Epithelial cell of prostate (primary cell): ENCODE results near the gene SORBS2.

Experiments used
- DNase-seq: peaks from one replicate; pipeline ENCODE4 v3.0.0-alpha.2; 2011; ENCODE audit warnings: low read depth, low spot score
- H3K27ac ChIP-seq: fragments of 450-650 bp; 2 replicates; pipeline ENCODE4 v1.5.1; 2017; ENCODE audit warnings: mild to moderate bottlenecking

The SORBS2 gene

GRCh38 chr4:185836241-185837084, 24.5 kb upstream of the SORBS2 start:
- H3K27ac ChIP-seq: no peak overlapping the region
- no peak for DNase-seq

DNA sequence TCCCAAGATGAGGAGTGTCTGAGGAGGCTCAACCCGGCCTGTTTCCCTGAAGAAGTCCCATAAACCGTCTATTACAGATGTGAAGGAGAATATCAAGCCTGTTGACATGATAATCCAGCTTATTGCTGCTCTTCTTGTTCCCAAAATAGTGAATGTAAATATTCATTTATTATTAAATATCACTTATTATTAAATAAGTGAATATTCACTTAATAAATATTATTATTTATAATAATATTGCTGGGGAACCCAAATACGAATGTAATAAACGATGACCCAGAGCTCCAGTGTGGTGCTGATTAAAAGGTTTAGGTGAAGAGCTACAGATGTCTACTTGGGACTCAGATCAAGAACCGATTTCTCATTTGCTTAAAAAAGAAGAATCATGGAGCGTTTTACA, 23.8 kb upstream of the SORBS2 start:
- H3K27ac ChIP-seq: no peak overlapping the region
- DNase-seq: no peak

- DNase-seq: no peak
- no peak overlapping the region for H3K27ac ChIP-seq
These were observed 23.3 kb upstream of the SORBS2 start for GRCh38 chr4:185835336-185835735.

- no peak overlapping the region for H3K27ac ChIP-seq
- DNase-seq: no peak
These were observed 22.8 kb upstream of the SORBS2 start for GRCh38 chr4:185834778-185835177.

GRCh38 chr4:185834088-185834487, 22.1 kb upstream of the SORBS2 start:
- no peak for DNase-seq
- no peak overlapping the region for H3K27ac ChIP-seq

- DNase-seq: no peak
- no peak overlapping the region for H3K27ac ChIP-seq
These were observed 21.1 kb upstream of the SORBS2 start for GRCh38 chr4:185833055-185833598.

GRCh38 chr4:185831125-185831815, 19.3 kb upstream of the SORBS2 start:
- no peak overlapping the region for H3K27ac ChIP-seq
- DNase-seq: no peak

DNA sequence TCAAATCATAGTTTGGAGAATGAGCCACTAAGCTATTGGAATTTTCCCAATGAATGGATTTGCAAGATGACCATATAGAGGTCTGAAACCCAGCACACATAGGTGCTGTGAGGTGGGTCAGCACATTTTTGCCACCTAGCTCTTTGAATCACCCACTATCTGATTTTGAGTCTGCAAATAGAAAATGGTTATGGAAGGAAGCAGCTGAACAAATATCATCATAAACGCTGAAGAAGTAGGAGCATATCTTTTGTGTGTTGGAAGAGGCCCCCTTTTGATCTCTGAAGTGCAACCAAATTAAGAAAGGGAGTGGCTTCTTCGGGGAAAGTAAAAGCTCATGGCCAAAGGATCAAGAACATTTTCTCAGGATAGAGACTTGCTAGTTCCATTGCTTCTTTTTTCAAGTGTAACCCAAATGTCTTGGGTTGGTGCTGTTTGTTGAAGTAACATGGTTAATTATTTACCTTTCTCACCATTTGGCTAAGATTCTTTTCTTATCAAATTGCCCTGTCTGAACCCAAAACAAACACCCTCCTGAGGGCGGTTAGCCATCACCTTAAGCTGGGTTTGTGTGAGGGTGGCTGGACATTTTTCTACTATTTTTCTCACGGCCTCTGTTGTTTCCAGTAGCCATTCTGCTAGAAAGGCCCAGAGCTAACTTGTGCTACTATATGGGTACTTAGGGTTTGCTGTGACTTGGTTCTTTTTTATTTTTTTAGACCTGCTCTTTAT, 18.4 kb upstream of the SORBS2 start:
- DNase-seq: no peak
- H3K27ac ChIP-seq: no peak overlapping the region

- no peak for DNase-seq
- peak overlapping the region; percentile 23 for H3K27ac ChIP-seq
These were observed 14.4 kb upstream of the SORBS2 start for GRCh38 chr4:185826381-185826780.

DNA sequence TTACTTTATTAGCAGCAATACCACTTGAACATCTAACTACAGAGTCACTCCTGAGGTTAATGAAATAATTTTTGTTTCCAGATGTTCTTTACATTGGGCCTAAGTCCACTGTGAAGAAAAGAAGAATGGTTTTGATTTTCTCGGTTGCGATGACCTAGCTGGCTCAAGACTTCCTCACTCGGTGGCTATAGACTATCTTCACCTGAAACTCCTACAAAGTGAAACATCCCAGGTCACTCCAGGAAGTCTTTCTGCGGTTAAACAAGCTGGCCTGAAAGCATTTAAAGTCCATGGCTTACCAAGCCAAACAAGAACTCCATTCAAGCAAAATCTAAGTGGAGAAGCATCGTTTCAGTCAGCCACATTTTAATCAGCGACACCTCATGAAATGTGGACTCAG, 13.7 kb upstream of the SORBS2 start:
- H3K27ac ChIP-seq: peak overlapping the region; percentile 23
- no peak for DNase-seq

- DNase-seq: no peak
- H3K27ac ChIP-seq: no peak overlapping the region
These were observed 10.8 kb upstream of the SORBS2 start for GRCh38 chr4:185822791-185823190.

DNA sequence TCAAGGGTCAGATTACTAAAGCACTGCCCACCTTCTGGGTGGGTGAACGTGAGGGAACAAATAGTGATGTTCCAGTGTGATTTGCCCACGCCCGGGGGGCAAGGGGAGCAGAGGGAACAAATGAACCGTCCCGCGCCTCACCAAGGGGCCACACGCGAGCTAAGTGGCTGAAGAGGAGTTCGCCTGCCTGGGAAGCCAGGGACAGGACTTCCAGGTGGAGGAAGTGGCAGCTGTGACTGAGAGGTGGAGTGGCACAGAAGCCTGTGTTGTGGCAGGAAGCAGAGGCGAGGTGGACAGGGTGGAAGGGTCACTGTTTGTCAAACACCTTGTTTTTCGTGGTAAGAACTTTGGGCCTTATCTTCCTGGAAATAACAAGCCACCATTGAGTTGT, 9.0 kb upstream of the SORBS2 start:
- no peak for DNase-seq
- H3K27ac ChIP-seq: no peak overlapping the region

GRCh38 chr4:185820146-185821028, 8.4 kb upstream of the SORBS2 start:
- no peak overlapping the region for H3K27ac ChIP-seq
- DNase-seq: no peak

- no peak overlapping the region for H3K27ac ChIP-seq
- DNase-seq: no peak
These were observed 7.2 kb upstream of the SORBS2 start for GRCh38 chr4:185819144-185819543.

DNA sequence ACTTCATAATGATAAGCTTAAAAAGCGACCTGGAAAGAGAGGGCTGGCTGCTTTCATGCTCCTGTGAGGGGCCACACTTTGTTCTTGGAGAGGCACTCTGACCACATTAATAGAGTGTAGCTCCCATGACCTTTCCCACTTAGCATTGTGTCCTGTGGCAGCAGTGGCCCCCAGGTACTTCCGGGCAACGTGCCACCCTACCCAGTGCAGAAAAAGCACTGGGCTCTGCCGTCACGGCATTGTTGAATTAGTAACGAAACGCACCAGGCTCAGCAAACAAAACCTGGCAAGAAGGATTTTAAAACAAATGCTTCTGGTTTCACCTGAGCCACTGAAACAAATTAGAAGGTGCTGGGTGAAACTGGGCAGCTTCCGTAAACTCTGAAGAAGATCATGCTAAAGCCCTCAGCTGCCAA, 5.4 kb upstream of the SORBS2 start:
- DNase-seq: no peak
- peak overlapping the region; percentile 22 for H3K27ac ChIP-seq

- DNase-seq: no peak
- H3K27ac ChIP-seq: no peak overlapping the region
These were observed 1.1 kb upstream of the SORBS2 start for GRCh38 chr4:185813133-185813532.

GRCh38 chr4:185810746-185811508, 1.1 kb downstream of the SORBS2 start:
- DNase-seq: no peak
- peak overlapping the region; percentile 20 for H3K27ac ChIP-seq

DNA sequence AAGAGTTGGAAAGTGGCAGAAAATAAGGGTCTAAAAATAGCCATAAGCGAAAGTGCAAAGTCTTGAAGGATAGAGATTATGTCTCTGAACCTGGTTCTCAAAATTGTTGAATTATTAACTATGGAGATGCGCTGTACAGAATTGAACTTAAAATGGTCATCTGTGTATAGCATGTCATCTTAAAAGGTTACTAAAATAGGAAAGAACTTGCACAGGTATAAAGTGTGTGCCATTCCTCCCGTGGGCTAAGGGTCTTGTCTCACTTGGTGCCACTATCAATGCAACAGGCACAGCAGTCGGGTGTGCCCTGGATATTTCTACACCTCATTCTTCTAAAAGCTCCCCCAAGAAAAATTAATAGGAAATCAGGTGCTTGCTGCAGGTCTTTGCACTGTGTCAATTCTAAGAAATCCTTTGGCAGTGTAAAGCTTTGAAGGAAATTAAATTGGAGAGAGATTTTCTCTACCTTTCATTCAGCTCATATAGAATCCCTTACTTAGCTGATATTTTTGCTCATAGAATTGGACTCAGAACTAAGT, 2.4 kb downstream of the SORBS2 start:
- H3K27ac ChIP-seq: no peak overlapping the region
- no peak for DNase-seq

DNA sequence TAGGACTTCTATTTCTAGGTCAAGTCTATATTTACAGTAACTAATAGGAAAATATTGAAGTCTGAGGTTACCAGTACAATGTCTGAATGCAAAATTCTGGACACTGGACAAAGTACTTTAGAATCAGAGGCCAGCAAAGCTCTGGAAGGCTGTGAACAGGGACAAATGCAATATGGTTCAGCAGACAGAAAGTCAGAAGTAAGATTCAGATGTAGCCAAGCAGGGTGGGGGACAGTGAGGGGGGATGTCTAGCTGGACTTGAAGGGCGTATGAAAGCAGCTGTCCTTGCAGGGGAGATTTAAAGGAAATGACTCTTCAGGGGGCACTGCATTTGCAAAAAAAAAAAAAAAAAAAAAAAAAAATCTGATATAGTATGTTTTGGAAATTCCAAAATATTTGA, 2.9 kb downstream of the SORBS2 start:
- DNase-seq: no peak
- no peak overlapping the region for H3K27ac ChIP-seq
